Neuronal stem cell (in vitro differentiated cells): ENCODE results near the gene DGKB.

Source experiments
- DNase-seq: peaks from one replicate; pipeline ENCODE4 v3.0.0-alpha.2; 2013; ENCODE audit warnings: low spot score
- H2AFZ ChIP-seq: one replicate; pipeline ENCODE4 v1.6.1; 2013; ENCODE audit warnings: mild to moderate bottlenecking, low read length, inconsistent platforms
- H2AK5ac ChIP-seq: 2 replicates; pipeline ENCODE4 v1.6.1; 2013; ENCODE audit warnings: low read depth, mild to moderate bottlenecking, inconsistent platforms, low read length, moderate library complexity, mixed read lengths
- H2BK120ac ChIP-seq: 2 replicates; pipeline ENCODE4 v1.6.1; 2013; ENCODE audit warnings: low read depth, mild to moderate bottlenecking, inconsistent platforms, low read length, moderate library complexity, mixed read lengths
- H2BK12ac ChIP-seq: one replicate; pipeline ENCODE4 v1.6.1; 2013; ENCODE audit warnings: low read length, inconsistent platforms
- H2BK15ac ChIP-seq: 2 replicates; pipeline ENCODE4 v1.6.1; 2013; ENCODE audit warnings: mild to moderate bottlenecking, low read length, inconsistent platforms, mixed read lengths
- H2BK5ac ChIP-seq: one replicate; pipeline ENCODE4 v1.6.1; 2013; ENCODE audit warnings: inconsistent platforms, mild to moderate bottlenecking, low read length, moderate library complexity
- H3K14ac ChIP-seq: one replicate; pipeline ENCODE4 v1.6.1; 2013; ENCODE audit warnings: low read length, inconsistent platforms
- H3K18ac ChIP-seq: 2 replicates; pipeline ENCODE4 v1.6.1; 2013; ENCODE audit warnings: low read length, inconsistent platforms
- H3K23ac ChIP-seq: 2 replicates; pipeline ENCODE4 v1.6.1; 2013; ENCODE audit warnings: low read depth, mild to moderate bottlenecking, mixed read lengths, low read length, inconsistent platforms; ENCODE audit not compliant: poor library complexity
- H3K27ac ChIP-seq: replicated peaks from 3 replicates; pipeline ENCODE4 v1.5.1; 2013; ENCODE audit warnings: low read length, inconsistent platforms
- H3K27me3 ChIP-seq, 3 experiments: 2 replicates each; pipeline ENCODE4 v1.6.1; 2013; ENCODE audit warnings: low read length in 3 of 3, mild to moderate bottlenecking in 2 of 3, inconsistent platforms in 1 of 3, low read depth in 1 of 3, mixed read lengths in 1 of 3, moderate library complexity in 1 of 3; ENCODE audit not compliant: control insufficient read depth in 3 of 3, insufficient read depth in 3 of 3
- H3K36me3 ChIP-seq, 2 donors: replicated peaks in 1 of 2; 2 replicates each; pipeline ENCODE4 v1.6.1; 2013; ENCODE audit warnings: low read length in 2 of 2; ENCODE audit not compliant: control insufficient read depth in 2 of 2, insufficient read depth in 2 of 2
- H3K4ac ChIP-seq: 2 replicates; pipeline ENCODE4 v1.6.1; 2013; ENCODE audit warnings: inconsistent platforms, mild to moderate bottlenecking, low read length, moderate library complexity
- H3K4me1 ChIP-seq, 2 donors: 1 replicate in 1 of 2; 2 replicates in 1 of 2; pipeline ENCODE4 v1.6.1; 2013; ENCODE audit warnings: low read length in 2 of 2, low read depth in 1 of 2; ENCODE audit not compliant: control insufficient read depth in 2 of 2, insufficient read depth in 1 of 2
- H3K4me2 ChIP-seq: one replicate; pipeline ENCODE4 v1.6.1; 2013; ENCODE audit warnings: mild to moderate bottlenecking, low read length, inconsistent platforms; ENCODE audit not compliant: insufficient read depth, poor library complexity, severe bottlenecking
- H3K4me3 ChIP-seq, 2 donors: 2 replicates each; pipeline ENCODE4 v1.5.1; 2013; ENCODE audit warnings: low read length in 2 of 2, mild to moderate bottlenecking in 2 of 2, inconsistent platforms in 1 of 2, moderate library complexity in 1 of 2
- H3K79me1 ChIP-seq: one replicate; pipeline ENCODE4 v1.6.1; 2013; ENCODE audit warnings: low read depth, mild to moderate bottlenecking, inconsistent platforms, low read length, moderate library complexity
- H3K9ac ChIP-seq: one replicate; pipeline ENCODE4 v1.6.1; 2013; ENCODE audit warnings: mild to moderate bottlenecking, low read depth, low read length, inconsistent platforms; ENCODE audit not compliant: poor library complexity
- H3K9me3 ChIP-seq, 2 donors: replicated peaks in 1 of 2; 2 replicates each; pipeline versions ENCODE3 to v1.6.1; 2013; ENCODE audit warnings: low read length in 2 of 2, mild to moderate bottlenecking in 2 of 2, inconsistent platforms in 1 of 2, low read depth in 1 of 2, mixed read lengths in 1 of 2, moderate library complexity in 1 of 2; ENCODE audit not compliant: control insufficient read depth in 2 of 2, insufficient read depth in 1 of 2
- H4K8ac ChIP-seq: one replicate; pipeline ENCODE4 v1.6.1; 2013; ENCODE audit warnings: low read depth, mild to moderate bottlenecking, inconsistent platforms, low read length, moderate library complexity
- H4K91ac ChIP-seq: one replicate; pipeline ENCODE4 v1.6.1; 2013; ENCODE audit warnings: low read length, low read depth, mild to moderate bottlenecking, inconsistent platforms; ENCODE audit not compliant: poor library complexity
- WGBS, 2 donors: extraction: QIAGEN DNeasy Blood & Tissue Kit; methylation state at CpG; one replicate each; pipeline ENCODE4 v1.1.7; 2013; ENCODE audit warnings: missing lambda C conversion rate in 2 of 2, mixed read lengths in 1 of 2; ENCODE audit not compliant: insufficient read length in 2 of 2, insufficient replicate concordance in 1 of 2; ENCODE audit errors: extremely low coverage in 2 of 2; 5-methylcytosine and 5-hydroxymethylcytosine counted together

DGKB gene

DNA sequence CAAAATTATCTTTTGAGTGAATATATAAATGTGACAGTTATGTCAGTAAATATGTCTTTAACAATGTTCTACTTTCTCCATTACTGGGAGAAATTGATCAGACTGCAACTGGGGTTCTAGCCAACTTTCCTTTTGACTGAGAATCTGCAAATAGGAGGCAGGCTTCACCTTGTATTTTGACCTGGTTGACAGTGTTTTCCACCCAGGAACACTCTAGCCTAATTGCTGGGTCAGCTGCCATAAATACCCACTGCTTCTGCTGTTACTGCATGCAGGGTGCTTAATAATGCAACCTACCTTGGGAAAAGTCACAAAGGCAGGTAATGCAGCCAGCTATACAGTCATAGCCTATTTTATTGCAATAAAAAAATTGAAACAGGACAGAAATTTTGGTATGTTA is 319.0 kb downstream of the DGKB start:
- DNase-seq, result no peak
- Histone ChIP-seq H2BK120ac (no peak overlapping the region), H2BK12ac (no peak overlapping the region), H3K18ac (no peak overlapping the region), H3K23ac (no peak overlapping the region), H3K4ac (no peak overlapping the region), H2BK5ac (no peak overlapping the region), H3K27ac (no peak overlapping the region), H4K91ac (no peak overlapping the region), H2AK5ac (no peak overlapping the region), H3K4me1 (no peaks in the 10 kb centered on the region), H3K14ac (no peak overlapping the region), H3K9ac (no peak overlapping the region), H3K4me2 (no peak overlapping the region), H2BK15ac (no peak overlapping the region), H3K79me1 (no peaks in the 10 kb centered on the region), H2AFZ (no peak overlapping the region), H4K8ac (no peak overlapping the region), H3K36me3 (no peaks in the 10 kb centered on the region), H3K27me3 (no peaks in the 10 kb centered on the region), H3K9me3 (peaks cover 0 to 5% of the 10 kb centered on the region in 2 donors), H3K4me3 (no peak overlapping the region)

DNA sequence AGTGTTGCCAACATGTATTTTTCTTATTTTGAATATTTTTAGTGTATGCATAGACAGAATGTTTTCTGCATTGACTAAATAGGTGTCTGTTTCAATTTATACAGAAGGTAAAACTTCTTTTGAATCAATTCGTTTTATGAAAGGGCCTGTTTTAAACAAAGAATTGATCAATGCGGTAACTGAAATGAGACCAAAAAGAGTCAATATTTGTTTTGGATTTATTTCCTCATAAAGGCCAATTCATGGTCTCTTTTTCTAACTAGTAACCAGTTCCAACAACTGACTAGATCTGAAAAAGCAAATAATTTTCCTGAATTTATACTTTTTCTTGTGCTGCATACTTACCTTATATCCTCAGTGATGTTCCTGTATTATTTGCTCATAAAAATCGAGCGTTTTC is 320.5 kb downstream of the DGKB start:
- Histone ChIP-seq H3K79me1 (no peaks in the 10 kb centered on the region), H3K4ac (no peak overlapping the region), H3K18ac (no peak overlapping the region), H2BK5ac (no peak overlapping the region), H3K9me3 (peaks cover 0 to 5% of the 10 kb centered on the region in 2 donors), H3K4me1 (no peaks in the 10 kb centered on the region), H3K27ac (no peak overlapping the region), H3K14ac (no peak overlapping the region), H3K4me3 (no peak overlapping the region), H2AK5ac (no peak overlapping the region), H2AFZ (no peak overlapping the region), H3K23ac (no peak overlapping the region), H3K9ac (no peak overlapping the region), H3K27me3 (no peaks in the 10 kb centered on the region), H2BK12ac (no peak overlapping the region), H4K8ac (no peak overlapping the region), H2BK15ac (no peak overlapping the region), H2BK120ac (no peak overlapping the region), H3K36me3 (no peaks in the 10 kb centered on the region), H3K4me2 (no peak overlapping the region), H4K91ac (no peak overlapping the region)
- WGBS, 2 donors, result no CpG with 5 or more reads among the region's 4 CpGs
- no peak for DNase-seq

DNA sequence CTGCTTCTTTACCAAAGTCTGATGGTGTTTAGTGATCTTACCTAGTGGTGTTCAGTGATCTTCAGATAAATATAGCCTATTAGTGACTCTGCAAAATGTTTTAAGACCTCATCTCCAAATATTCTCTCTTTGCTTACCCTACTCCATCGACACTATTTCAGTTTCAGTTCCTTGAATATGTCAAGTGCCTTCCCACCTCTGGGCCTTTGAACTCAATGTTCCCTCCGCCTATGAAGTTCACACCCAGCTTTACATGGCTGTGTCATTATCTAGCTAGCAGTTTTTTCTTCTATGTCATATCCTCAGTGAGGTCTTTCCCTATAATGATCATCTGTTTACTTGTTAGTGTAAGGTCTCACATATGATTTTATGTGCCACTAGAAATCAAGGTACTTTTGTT is 322.6 kb downstream of the DGKB start:
- no peak overlapping the region for H2BK15ac ChIP-seq
- WGBS, 2 donors, result no CpG with 5 or more reads among the region's 2 CpGs
- H3K36me3 ChIP-seq, result no peaks in the 10 kb centered on the region
- no peak overlapping the region for H3K18ac ChIP-seq
- no peak overlapping the region for H2BK120ac ChIP-seq
- H3K4me1 ChIP-seq, result no peaks in the 10 kb centered on the region
- H3K79me1 ChIP-seq, result no peaks in the 10 kb centered on the region
- H4K8ac ChIP-seq, result no peak overlapping the region
- H2BK12ac ChIP-seq, result no peak overlapping the region
- H2BK5ac ChIP-seq, result no peak overlapping the region
- no peaks in the 10 kb centered on the region for H3K9me3 ChIP-seq
- H4K91ac ChIP-seq, result no peak overlapping the region
- no peak overlapping the region for H3K23ac ChIP-seq
- H3K4me3 ChIP-seq, result no peak overlapping the region
- no peak overlapping the region for H3K4me2 ChIP-seq
- H3K9ac ChIP-seq, result no peak overlapping the region
- no peak overlapping the region for H2AFZ ChIP-seq
- H3K27me3 ChIP-seq, result no peaks in the 10 kb centered on the region
- H3K27ac ChIP-seq, result no peak overlapping the region
- no peak overlapping the region for H3K4ac ChIP-seq
- no peak overlapping the region for H2AK5ac ChIP-seq
- no peak for DNase-seq
- no peak overlapping the region for H3K14ac ChIP-seq

DNA sequence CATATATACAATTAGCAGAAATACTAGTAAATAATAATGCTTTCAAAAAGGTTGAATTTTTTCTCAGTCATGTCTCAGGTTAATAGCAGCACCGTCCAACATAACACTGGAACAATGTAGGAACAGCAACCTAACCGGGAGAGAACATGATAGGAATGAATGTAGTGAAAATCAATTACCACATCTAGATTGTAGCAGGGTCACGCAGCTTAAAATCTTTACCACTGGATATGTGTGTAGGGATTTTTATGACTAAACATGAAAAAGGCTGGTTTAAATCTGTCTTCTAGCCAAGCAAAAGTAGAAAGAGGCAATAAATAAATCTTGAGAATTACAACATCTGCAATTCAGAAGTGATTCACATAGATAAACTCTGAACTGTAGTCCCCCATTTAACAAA is 326.0 kb downstream of the DGKB start:
- DNase-seq, result no peak
- Histone ChIP-seq H3K4me2 (no peak overlapping the region), H3K4ac (no peak overlapping the region), H2AFZ (no peak overlapping the region), H2BK12ac (no peak overlapping the region), H2BK120ac (no peak overlapping the region), H2BK15ac (no peak overlapping the region), H2AK5ac (no peak overlapping the region), H3K79me1 (no peaks in the 10 kb centered on the region), H2BK5ac (no peak overlapping the region), H4K8ac (no peak overlapping the region), H3K9ac (no peak overlapping the region), H3K18ac (no peak overlapping the region), H3K27ac (no peak overlapping the region), H3K36me3 (no peaks in the 10 kb centered on the region), H3K14ac (no peak overlapping the region), H3K23ac (no peak overlapping the region), H3K4me3 (no peak overlapping the region), H3K4me1 (no peaks in the 10 kb centered on the region), H3K27me3 (no peaks in the 10 kb centered on the region), H3K9me3 (no peaks in the 10 kb centered on the region), H4K91ac (no peak overlapping the region)
- WGBS, 2 donors, result no CpG with 5 or more reads among the region's 3 CpGs
